Measurements from ENCODE around the gene CNOT1.
"Not testable (repeated sequence)": the region's sequence is repeated elsewhere in the genome, so short reads cannot be mapped to it uniquely, and the experiment has no call there.

CNOT1 gene

GRCh38 chr16:58629733-58630640 is at the start of gene CNOT1:
CNOT1 (minus strand) TSS chr16:58629826; CDS start chr16:58599337, 30,489 bp downstream.
- DNase-seq (ENCODE audit: low spot score), result peak; percentile 100

DNA sequence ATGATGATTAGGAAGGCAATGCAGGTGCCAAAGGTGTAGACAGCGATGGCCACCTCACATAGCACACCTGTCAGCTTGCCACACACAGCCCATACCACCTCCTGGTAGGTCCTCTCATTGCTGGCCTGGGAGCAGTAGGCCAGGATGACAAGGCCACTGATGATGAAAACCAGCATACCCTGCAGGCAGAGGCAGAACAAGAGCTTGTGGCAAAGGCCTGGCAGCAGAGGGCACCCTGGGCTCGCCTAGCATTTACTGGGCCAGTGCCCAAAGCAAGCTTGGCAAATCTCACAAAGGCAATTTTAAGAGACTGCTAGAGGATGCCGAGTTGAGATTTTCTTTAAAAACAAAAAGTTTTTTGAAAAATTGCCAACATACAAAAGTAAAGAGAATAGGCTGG is 49.1 kb upstream of the CNOT1 start:
- DNase-seq (ENCODE audit: low spot score), result peak; percentile 51

GRCh38 chr16:58678269-58678668 is 48.6 kb upstream of the CNOT1 start:
- no peak for DNase-seq (ENCODE audit: low spot score)

GRCh38 chr16:58670946-58671583 is 41.4 kb upstream of the CNOT1 start:
- DNase-seq (ENCODE audit: low spot score), result no peak

GRCh38 chr16:58670177-58670576 is 40.6 kb upstream of the CNOT1 start:
- DNase-seq (ENCODE audit: low spot score), result no peak

DNA sequence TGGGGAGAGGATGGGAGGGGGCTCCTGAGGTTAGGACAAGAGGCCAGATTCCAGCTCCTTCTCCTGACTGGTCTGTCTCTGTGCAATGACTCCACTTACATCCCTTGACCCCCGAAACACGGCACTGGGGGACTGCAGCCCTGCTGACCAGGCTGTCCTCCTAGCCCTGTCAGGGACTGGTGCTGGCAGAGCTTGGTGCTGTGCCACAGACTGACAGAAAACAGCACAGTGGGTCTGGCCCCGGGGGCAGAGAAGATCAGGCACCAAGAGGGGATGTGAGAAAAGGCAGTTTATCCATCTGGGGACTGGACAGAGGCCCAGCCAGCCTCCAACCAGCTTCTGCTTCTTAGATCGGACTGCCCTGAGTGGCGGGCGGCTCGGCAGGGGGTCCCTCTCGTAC is 35.6 kb upstream of the CNOT1 start:
- no peak for DNase-seq (ENCODE audit: low spot score)

DNA sequence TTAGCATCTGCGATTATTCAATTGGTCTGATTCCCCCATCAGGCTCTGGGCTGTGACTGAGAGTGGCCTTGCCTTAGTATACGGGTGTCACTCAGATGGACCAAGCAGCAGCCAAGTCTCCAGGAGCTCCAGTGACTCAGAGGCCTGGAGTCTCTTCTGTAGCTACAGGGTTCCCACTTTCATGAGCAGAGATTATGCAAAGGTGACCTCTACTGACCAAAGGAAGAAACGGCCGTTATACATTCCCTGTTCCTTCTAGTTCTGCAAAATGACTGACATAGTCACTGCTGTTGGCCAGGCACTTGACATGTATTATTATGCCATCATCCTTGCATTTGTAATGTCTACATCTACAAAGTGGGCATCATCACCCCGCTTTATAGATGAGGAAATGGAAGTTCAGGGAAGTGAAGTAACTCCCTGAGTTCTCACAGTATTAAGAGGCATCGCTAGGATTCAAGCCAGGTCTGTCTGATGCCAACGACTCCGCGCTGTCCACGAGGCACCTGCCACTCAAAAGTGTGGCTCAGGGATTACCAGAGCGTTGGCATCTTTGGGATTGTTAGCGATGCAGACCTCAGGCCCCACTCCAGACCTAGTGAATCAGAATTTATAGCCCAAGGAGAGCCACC is 31.7 kb upstream of the CNOT1 start:
- DNase-seq (ENCODE audit: low spot score), result peak; percentile 90

DNA sequence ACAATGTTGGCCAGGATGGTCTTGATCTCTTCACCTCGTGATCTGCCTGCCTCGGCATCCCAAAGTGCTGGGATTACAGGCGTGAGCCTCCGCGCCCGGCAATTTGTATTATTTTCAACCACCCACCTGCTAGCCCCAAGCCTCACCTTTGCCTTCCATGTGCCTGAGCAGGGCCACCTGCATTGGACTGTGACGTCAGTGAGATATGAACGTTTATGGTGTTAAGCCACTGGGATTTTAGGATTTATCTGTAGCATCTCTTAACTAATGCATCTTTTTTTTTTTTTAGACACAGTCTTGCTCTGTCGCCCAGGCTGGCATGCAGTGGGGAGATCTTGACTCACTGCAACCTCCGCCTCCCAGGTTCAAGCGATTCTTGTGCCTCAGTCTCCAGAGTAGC is 30.3 kb upstream of the CNOT1 start:
- not testable (repeated sequence) for DNase-seq (ENCODE audit: low spot score)

GRCh38 chr16:58658796-58659211 is 29.2 kb upstream of the CNOT1 start:
- DNase-seq (ENCODE audit: low spot score), result no peak

GRCh38 chr16:58656899-58657298 is 27.3 kb upstream of the CNOT1 start:
- DNase-seq (ENCODE audit: low spot score), result no peak

DNA sequence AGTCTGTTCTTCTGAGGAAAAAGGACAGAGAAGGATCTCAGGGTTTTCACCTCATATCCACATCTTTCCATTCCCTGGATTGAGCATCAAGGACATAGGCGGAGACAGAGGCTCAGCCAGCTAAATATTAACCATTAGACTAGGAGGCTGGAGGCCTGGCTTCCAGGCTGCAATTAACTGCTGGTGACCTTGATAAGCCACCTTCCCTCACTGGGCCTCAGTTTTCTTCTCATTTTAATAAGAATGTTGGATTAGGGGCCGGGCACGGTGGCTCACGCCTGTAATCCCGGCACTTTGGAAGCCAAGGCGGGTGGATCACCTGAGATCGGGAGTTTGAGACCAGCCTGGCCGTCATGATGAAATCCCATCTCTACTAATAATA is 25.6 kb upstream of the CNOT1 start:
- DNase-seq (ENCODE audit: low spot score), result no peak

DNA sequence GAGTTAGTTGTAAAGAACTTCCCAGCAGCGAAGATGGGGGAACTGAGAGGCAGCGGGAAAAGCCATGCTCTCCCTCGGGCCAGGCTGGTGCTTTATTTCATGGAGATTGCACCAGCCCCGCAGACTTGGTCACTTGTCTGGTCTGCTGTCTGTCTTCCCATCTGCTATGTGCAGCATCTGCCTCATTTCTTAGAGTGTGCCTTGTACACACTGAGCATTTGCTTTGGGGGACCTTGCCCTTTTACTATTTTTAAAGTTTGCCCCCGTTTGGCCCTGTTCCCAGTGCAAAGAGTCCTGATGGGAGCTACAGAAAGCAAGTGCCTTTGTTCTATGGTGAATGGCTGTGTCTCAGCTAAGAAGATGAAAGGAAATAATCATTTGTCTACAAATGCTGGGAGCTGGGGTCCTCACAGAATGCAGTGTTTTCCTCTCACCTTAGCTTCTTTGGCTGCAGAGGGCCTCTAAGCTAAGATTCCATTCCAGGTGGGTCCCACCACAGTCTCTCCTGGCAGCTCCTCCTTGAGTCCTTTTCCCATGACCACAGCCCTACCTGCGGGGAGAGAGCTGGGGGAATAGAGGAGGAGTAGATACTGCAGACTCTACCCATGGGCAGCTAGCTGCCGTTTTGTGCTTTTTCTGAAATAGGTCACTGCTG is 25.1 kb upstream of the CNOT1 start:
- DNase-seq (ENCODE audit: low spot score), result no peak

DNA sequence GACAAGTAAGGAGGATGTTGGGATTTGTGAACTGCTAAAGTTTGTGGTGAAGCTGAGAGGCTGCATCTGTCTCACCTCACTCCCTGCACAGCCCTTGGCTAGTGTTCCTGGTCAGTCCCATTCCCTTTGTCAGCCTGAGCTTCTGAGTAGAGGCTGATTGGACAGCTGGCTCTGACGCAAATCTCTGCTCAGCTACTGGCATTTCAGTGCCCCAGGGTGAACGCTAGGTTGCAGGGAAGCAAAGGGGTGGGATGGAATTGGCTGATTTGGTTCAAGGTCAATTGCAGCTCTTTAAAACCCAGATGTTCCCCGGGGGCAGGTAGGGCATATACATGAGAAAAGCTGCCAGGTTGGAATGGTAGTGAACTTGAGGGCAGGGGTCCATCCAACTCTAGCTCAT is 23.1 kb upstream of the CNOT1 start:
- peak; percentile 26 for DNase-seq (ENCODE audit: low spot score)

GRCh38 chr16:58651965-58652348 is 22.3 kb upstream of the CNOT1 start:
- peak; percentile 44 for DNase-seq (ENCODE audit: low spot score)

GRCh38 chr16:58649707-58650106 is 20.1 kb upstream of the CNOT1 start:
- DNase-seq (ENCODE audit: low spot score), result no peak

GRCh38 chr16:58647107-58647506 is 17.5 kb upstream of the CNOT1 start:
- no peak for DNase-seq (ENCODE audit: low spot score)

- DNase-seq (ENCODE audit: low spot score), result peak; percentile 20
Observed at GRCh38 chr16:58644765-58645487, 15.3 kb upstream of the CNOT1 start.

DNA sequence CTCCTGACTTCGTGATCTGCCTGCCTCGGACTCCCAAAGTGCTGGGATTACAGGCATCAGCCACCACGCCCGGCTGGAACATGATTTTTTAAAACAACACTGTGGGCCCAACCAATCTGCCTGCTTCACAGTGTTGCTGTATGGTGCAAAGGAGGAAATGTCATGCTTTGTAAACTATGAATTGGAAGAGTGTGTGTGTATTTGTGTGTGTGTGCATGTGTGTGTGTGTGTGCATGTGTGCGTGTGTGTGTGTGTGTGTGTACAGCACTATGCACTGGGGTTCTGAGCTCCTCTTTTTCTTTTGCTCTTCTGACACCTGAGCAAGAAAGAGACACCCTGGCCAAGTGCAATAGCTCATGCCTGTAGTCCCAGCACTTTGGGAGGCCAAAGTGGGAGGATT is 14.5 kb upstream of the CNOT1 start:
- DNase-seq (ENCODE audit: low spot score), result no peak

- no peak for DNase-seq (ENCODE audit: low spot score)
Observed at GRCh38 chr16:58640949-58641348, 11.3 kb upstream of the CNOT1 start.

DNA sequence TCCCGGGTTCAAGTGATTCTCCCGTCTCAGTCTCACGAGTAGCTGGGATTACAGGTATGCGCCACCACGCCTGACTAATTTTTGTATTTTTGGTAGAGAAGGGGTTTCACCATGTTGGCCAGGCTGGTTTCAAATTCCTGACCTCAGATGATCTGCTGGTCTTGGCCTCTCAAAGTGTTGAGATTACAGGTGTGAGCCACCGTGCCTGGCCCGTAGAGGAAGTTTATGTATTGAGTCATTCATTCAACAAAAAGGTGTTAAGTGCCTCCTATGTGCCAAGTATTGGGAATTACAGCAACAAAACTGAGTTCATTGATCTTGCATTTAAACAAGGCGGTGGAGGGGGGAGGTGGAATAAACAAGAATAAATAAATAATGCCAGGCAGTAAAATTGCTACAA is 10.2 kb upstream of the CNOT1 start:
- DNase-seq (ENCODE audit: low spot score), result no peak

DNA sequence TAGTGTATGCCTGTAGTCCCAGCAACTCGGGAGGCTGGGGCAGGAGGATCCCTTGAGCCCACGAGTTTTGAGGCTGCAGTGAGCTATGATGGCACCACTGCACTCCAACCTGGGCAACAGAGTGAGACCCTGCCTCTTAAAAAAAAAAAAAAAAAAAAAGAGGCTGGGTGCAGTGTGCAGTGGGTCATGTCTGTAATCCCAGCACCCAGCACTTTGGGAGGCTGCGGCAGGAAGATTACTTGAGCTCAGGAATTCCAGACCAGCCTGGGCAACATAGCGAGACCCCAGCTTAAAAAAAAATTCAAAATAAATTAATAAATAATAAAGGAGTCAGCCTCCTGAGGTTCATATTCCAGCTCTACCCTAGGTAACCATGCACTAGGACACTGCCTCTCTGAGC is 9.6 kb upstream of the CNOT1 start:
- DNase-seq (ENCODE audit: low spot score), result no peak

Data from kidney tubule cell (primary cell).